Panc1 (cell line): Measurements from ENCODE around the gene SLC24A4. TPM values are rescaled to one million over a fixed set of nuclear protein-coding genes. Genes with fewer than 3 reads are reported as not detected.

Experiments
- ATAC-seq: fragments of 200-7000 bp; cut with Tn5 transposase; 2 replicates; pipeline ENCODE4 v1.9.1; 2020; ENCODE audit warnings: mild to moderate bottlenecking, moderate library complexity
- BruUV-seq: library from RNA; stranded (reverse); fragments of 400-500 nt; replicated peaks from 2 replicates; lab custom pipeline; 2021; lab: Mats Ljungman, UMichigan
- CTCF ChIA-PET: fragments of 300-600 bp; sonication (Branson Sonifier 250); formaldehyde crosslinking; loops from one replicate; lab custom pipeline; 2022; ENCODE audit warnings: antibody characterized with exemption; lab: Charles Lee
- POLR2A ChIA-PET: fragments of 300-600 bp; sonication (Branson Sonifier 250); formaldehyde crosslinking; loops from one replicate; lab custom pipeline; 2022; ENCODE audit warnings: antibody characterized with exemption; lab: Charles Lee
- DNase-seq: peaks from one replicate; pipeline ENCODE4 v3.0.0-alpha.2; 2010; ENCODE audit warnings: low read depth, low spot score
- H3K27ac ChIP-seq: 2 replicates; pipeline ENCODE4 v1.5.1; 2011; ENCODE audit warnings: mild to moderate bottlenecking, low read length, inconsistent platforms
- H3K27me3 ChIP-seq: fragments of 200-500 bp; sonication (Bioruptor generic); 2 replicates; pipeline ENCODE4 v1.6.0; 2014; ENCODE audit warnings: low read length, inconsistent platforms; ENCODE audit not compliant: control insufficient read depth, insufficient read depth
- H3K36me3 ChIP-seq: fragments of 200-500 bp; sonication (Bioruptor generic); 2 replicates; pipeline ENCODE4 v1.5.1; 2014; ENCODE audit warnings: inconsistent platforms, mild to moderate bottlenecking, low read length, moderate library complexity; ENCODE audit not compliant: control insufficient read depth, insufficient read depth
- H3K4me1 ChIP-seq: 2 replicates; pipeline ENCODE4 v1.5.1; 2011; ENCODE audit warnings: inconsistent platforms, mild to moderate bottlenecking, low read length, moderate library complexity; ENCODE audit not compliant: control insufficient read depth, insufficient read depth
- H3K4me3 ChIP-seq, 2 experiments: 2 replicates each; pipeline ENCODE4 v1.5.1; 2011 to 2012; ENCODE audit warnings: low read depth in 2 of 2, low read length in 2 of 2, mild to moderate bottlenecking in 2 of 2, inconsistent platforms in 1 of 2, moderate library complexity in 1 of 2
- H3K9me3 ChIP-seq: fragments of 200-500 bp; sonication (Bioruptor generic); 2 replicates; pipeline ENCODE4 v1.5.1; 2014; ENCODE audit warnings: low read depth, mild to moderate bottlenecking, inconsistent platforms, low read length, moderate library complexity; ENCODE audit not compliant: control insufficient read depth, insufficient read depth
- CTCF ChIP-seq: fragments of 450-650 bp; IDR thresholded peaks from 2 replicates; pipeline ENCODE4 v1.5.1; 2017; ENCODE audit warnings: mild to moderate bottlenecking
- POLR2AphosphoS5 ChIP-seq: IDR thresholded peaks from 2 replicates; pipeline ENCODE4 v1.6.1; 2012; ENCODE audit warnings: mild to moderate bottlenecking, low read depth, low read length, moderate library complexity
- REST ChIP-seq, 2 experiments: IDR thresholded peaks; 2 replicates each; pipeline ENCODE4 v1.6.1; 2011 to 2012; ENCODE audit warnings: low read depth in 2 of 2, control low read depth in 1 of 2, low read length in 1 of 2, mild to moderate bottlenecking in 1 of 2, moderate library complexity in 1 of 2; ENCODE audit not compliant: insufficient read depth in 1 of 2
- SIN3A ChIP-seq: IDR thresholded peaks from 2 replicates; pipeline ENCODE4 v1.6.1; 2012; ENCODE audit warnings: low read depth, mild to moderate bottlenecking, low read length, moderate library complexity, borderline replicate concordance; ENCODE audit not compliant: insufficient read depth
- TCF7L2 ChIP-seq: IDR thresholded peaks from 2 replicates; pipeline ENCODE4 v1.6.1; 2011; ENCODE audit warnings: mild to moderate bottlenecking, low read depth, low read length, inconsistent platforms
- in situ Hi-C: cut with HindIII; loops from 2 replicates; pipeline ENCODE4 v1.10.0; 2016; ENCODE audit warnings: low sequenced_read_pairs, low pct_unique_long_range_greater_than_20kb
- intact Hi-C: fragments of 100-400 bp; cut with micrococcal nuclease; formaldehyde crosslinking; loops from one replicate; pipeline ENCODE4 v1.10.0; 2022; ENCODE audit not compliant: unreplicated experiment
- total RNA-seq: library from RNA; stranded (reverse); gene quantifications from one replicate; pipeline ENCODE4 v1.2.1, GENCODE V29; 2021; ENCODE audit not compliant: unreplicated experiment

SLC24A4 gene
- total RNA-seq, 1 experiment from 2014 or later: not detected

- Histone ChIP-seq H3K27me3 (peaks cover 15% of the 10 kb centered on the region), H3K4me1 (no peaks in the 10 kb centered on the region), H3K27ac (no peak overlapping the region), H3K36me3 (no peaks in the 10 kb centered on the region), H3K9me3 (no peaks in the 10 kb centered on the region), H3K4me3 (no peak overlapping the region)
- ChIA-PET CTCF (interaction anchor here (0.6 kb wide), 1 partner anchor 116 kb away, joined by 3 read pairs; no protein-coding TSS in a partner anchor), POLR2A (no interaction called here)
- TF ChIP-seq TCF7L2 (no peak), POLR2AphosphoS5 (no peak), SIN3A (no peak), CTCF (no peak), REST (IDR thresholded peaks at IDR 0.05; ENCODE audit: insufficient read depth in 1 of 2, low read depth in 2 of 2, low read length in 1 of 2) (no peak)
- ATAC-seq (no peak), DNase-seq (no peak)
- intact Hi-C loops (no loop called here), in situ Hi-C loops (no loop called here)
- no TSS peak for BruUV-seq
These were observed 28.5 kb upstream of the SLC24A4 start for GRCh38 chr14:92294506-92294905.

GRCh38 chr14:92297818-92298595, 25.0 kb upstream of the SLC24A4 start:
- ChIA-PET CTCF (no interaction called here), POLR2A (interaction anchor here (0.5 kb wide), 1 partner anchor 1442 kb away, joined by 3 read pairs; no protein-coding TSS in a partner anchor)
- H3K36me3 ChIP-seq: no peaks in the 10 kb centered on the region
- H3K4me3 ChIP-seq: no peak overlapping the region
- BruUV-seq: no TSS peak
- TF ChIP-seq POLR2AphosphoS5 (no peak), TCF7L2 (no peak), SIN3A (no peak), CTCF (no peak), REST (IDR thresholded peaks at IDR 0.05; ENCODE audit: insufficient read depth in 1 of 2, low read depth in 2 of 2, low read length in 1 of 2) (no peak)
- in situ Hi-C loops: no loop called here
- H3K9me3 ChIP-seq: no peaks in the 10 kb centered on the region
- no peak overlapping the region for H3K27ac ChIP-seq
- ATAC-seq (no peak), DNase-seq (no peak)
- intact Hi-C loops: no loop called here
- no peaks in the 10 kb centered on the region for H3K4me1 ChIP-seq
- H3K27me3 ChIP-seq: peaks cover 11% of the 10 kb centered on the region; the same call in 1 of the 2 replicates
